ENCODE measurements around the gene SYNPO.

The SYNPO gene

DNA sequence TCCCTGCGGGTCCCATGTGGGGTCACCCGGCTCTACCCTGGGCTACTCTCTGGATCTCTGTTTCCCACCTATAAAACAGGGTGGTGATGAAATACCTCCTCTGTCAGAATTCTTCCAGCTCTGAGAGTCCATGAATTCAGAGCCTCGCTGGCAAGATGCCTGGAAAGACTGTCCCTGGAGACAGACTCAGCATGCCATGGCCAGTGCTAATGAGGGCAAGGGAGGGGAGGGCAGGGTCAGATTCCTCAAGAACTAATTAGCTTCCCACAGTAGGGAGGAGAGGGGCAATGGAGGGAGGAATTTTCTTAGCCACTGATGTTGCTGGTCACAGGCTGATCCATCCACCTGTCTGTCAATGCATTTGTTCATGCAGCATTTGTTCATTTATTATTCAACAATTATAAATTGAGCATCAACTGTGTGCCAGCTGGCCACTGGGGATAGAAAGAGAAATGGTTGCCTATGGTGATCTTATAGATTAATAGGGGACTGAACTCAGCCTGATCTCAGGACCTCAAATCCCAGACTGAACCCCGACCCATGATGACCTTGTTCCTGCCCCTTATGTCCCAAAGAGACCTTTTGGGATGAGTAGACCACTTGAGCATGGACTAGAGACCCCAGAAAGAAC is 4.7 kb downstream of the SYNPO start:
- no peaks in the 10 kb centered on the region for H3K9me3 ChIP-seq (ENCODE audit: insufficient read depth, low read length)
- H3K27me3 ChIP-seq (ENCODE audit: low read length), result no peaks in the 10 kb centered on the region
- no peak overlapping the region for H3K9ac ChIP-seq (ENCODE audit: low read length)
- no peaks in the 10 kb centered on the region for H3F3A ChIP-seq (ENCODE audit: insufficient read depth)
- no peak overlapping the region for H3K27ac ChIP-seq (ENCODE audit: low read depth, low read length)
- H4K20me1 ChIP-seq (ENCODE audit: low read depth, low read length), result no peaks in the 10 kb centered on the region
- no peaks in the 10 kb centered on the region for H3K36me3 ChIP-seq (ENCODE audit: low read length)
- H2AFZ ChIP-seq (ENCODE audit: low read depth, low read length, severe bottlenecking), result no peak overlapping the region
- H3K4me2 ChIP-seq (ENCODE audit: low read depth, low read length, poor library complexity, severe bottlenecking), result no peak overlapping the region
- TF ChIP-seq EZH2phosphoT487 (conservative IDR thresholded peaks at IDR 0.05; ENCODE audit: low read length) (no peak), CTCF (IDR thresholded peaks at IDR 0.05; ENCODE audit: insufficient read depth, low read length, poor library complexity, severe bottlenecking) (no peak)
- H3K9me2 ChIP-seq (replicated peaks; ENCODE audit: insufficient read depth, low read length), result no peaks in the 10 kb centered on the region
- no peaks in the 10 kb centered on the region for H3K79me2 ChIP-seq (ENCODE audit: insufficient read depth, low read length)
- no peak overlapping the region for H3K4me3 ChIP-seq (ENCODE audit: insufficient read depth, low read length, poor library complexity, severe bottlenecking)

GRCh38 chr5:150647275-150648251 is 7.1 kb downstream of the SYNPO start:
- H3K9me2 ChIP-seq (replicated peaks; ENCODE audit: insufficient read depth, low read length), result no peaks in the 10 kb centered on the region
- no peaks in the 10 kb centered on the region for H3K36me3 ChIP-seq (ENCODE audit: low read length)
- H3F3A ChIP-seq (ENCODE audit: insufficient read depth), result no peaks in the 10 kb centered on the region
- H3K27me3 ChIP-seq (ENCODE audit: low read length), result no peaks in the 10 kb centered on the region
- no peaks in the 10 kb centered on the region for H3K79me2 ChIP-seq (ENCODE audit: insufficient read depth, low read length)
- no peak overlapping the region for H3K4me3 ChIP-seq (ENCODE audit: insufficient read depth, low read length, poor library complexity, severe bottlenecking)
- no peak overlapping the region for H3K4me2 ChIP-seq (ENCODE audit: low read depth, low read length, poor library complexity, severe bottlenecking)
- TF ChIP-seq CTCF (IDR thresholded peaks at IDR 0.05; ENCODE audit: insufficient read depth, low read length, poor library complexity, severe bottlenecking) (no peak), EZH2phosphoT487 (conservative IDR thresholded peaks at IDR 0.05; ENCODE audit: low read length) (no peak)
- H3K9me3 ChIP-seq (ENCODE audit: insufficient read depth, low read length), result no peaks in the 10 kb centered on the region
- H3K27ac ChIP-seq (ENCODE audit: low read depth, low read length), result no peak overlapping the region
- H4K20me1 ChIP-seq (ENCODE audit: low read depth, low read length), result no peaks in the 10 kb centered on the region
- H3K9ac ChIP-seq (ENCODE audit: low read length), result no peak overlapping the region
- no peak overlapping the region for H2AFZ ChIP-seq (ENCODE audit: low read depth, low read length, severe bottlenecking)

DNA sequence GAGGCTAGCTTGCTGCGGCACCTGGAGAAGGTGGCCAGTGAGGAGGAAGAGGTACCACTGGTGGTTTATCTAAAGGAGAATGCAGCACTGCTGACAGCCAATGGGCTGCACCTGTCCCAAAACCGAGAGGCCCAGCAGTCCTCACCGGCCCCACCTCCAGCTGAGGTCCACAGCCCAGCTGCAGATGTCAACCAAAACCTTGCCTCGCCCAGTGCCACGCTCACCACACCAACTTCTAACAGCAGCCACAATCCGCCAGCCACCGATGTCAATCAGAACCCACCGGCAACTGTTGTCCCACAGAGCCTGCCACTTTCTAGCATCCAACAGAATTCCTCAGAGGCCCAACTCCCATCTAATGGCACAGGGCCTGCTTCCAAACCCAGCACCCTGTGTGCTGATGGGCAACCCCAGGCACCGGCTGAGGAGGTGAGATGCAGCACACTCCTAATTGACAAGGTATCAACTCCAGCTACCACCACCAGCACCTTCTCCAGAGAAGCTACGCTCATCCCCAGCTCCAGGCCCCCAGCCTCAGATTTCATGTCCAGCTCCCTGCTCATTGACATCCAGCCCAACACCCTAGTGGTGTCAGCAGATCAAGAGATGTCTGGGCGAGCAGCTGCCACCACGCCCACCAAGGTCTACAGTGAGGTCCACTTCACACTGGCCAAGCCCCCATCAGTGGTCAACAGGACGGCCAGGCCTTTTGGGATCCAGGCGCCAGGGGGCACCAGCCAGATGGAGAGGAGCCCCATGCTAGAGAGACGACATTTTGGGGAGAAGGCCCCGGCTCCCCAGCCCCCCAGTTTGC is 8.0 kb downstream of the SYNPO start:
- H3K36me3 ChIP-seq (ENCODE audit: low read length), result no peaks in the 10 kb centered on the region
- no peak overlapping the region for H2AFZ ChIP-seq (ENCODE audit: low read depth, low read length, severe bottlenecking)
- H3K79me2 ChIP-seq (ENCODE audit: insufficient read depth, low read length), result no peaks in the 10 kb centered on the region
- no peaks in the 10 kb centered on the region for H3K27me3 ChIP-seq (ENCODE audit: low read length)
- no peaks in the 10 kb centered on the region for H4K20me1 ChIP-seq (ENCODE audit: low read depth, low read length)
- H3K9me2 ChIP-seq (replicated peaks; ENCODE audit: insufficient read depth, low read length), result no peaks in the 10 kb centered on the region
- no peak overlapping the region for H3K4me3 ChIP-seq (ENCODE audit: insufficient read depth, low read length, poor library complexity, severe bottlenecking)
- no peak overlapping the region for H3K4me2 ChIP-seq (ENCODE audit: low read depth, low read length, poor library complexity, severe bottlenecking)
- H3F3A ChIP-seq (ENCODE audit: insufficient read depth), result no peaks in the 10 kb centered on the region
- no peak overlapping the region for H3K27ac ChIP-seq (ENCODE audit: low read depth, low read length)
- TF ChIP-seq CTCF (IDR thresholded peaks at IDR 0.05; ENCODE audit: insufficient read depth, low read length, poor library complexity, severe bottlenecking), result no peak
- no peak for TF ChIP-seq EZH2phosphoT487 (conservative IDR thresholded peaks at IDR 0.05; ENCODE audit: low read length)
- H3K9me3 ChIP-seq (ENCODE audit: insufficient read depth, low read length), result no peaks in the 10 kb centered on the region
- no peak overlapping the region for H3K9ac ChIP-seq (ENCODE audit: low read length)
